ENCODE results near the gene PEX7. TPM values are rescaled to one million over a fixed set of nuclear protein-coding genes. Genes with fewer than 3 reads are reported as not detected.
"Not testable (repeated sequence)": the region's sequence is repeated elsewhere in the genome, so short reads cannot be mapped to it uniquely, and the experiment has no call there.

PEX7 gene
- total RNA-seq, 1 donor from 2014 or later = 6.7 TPM

DNA sequence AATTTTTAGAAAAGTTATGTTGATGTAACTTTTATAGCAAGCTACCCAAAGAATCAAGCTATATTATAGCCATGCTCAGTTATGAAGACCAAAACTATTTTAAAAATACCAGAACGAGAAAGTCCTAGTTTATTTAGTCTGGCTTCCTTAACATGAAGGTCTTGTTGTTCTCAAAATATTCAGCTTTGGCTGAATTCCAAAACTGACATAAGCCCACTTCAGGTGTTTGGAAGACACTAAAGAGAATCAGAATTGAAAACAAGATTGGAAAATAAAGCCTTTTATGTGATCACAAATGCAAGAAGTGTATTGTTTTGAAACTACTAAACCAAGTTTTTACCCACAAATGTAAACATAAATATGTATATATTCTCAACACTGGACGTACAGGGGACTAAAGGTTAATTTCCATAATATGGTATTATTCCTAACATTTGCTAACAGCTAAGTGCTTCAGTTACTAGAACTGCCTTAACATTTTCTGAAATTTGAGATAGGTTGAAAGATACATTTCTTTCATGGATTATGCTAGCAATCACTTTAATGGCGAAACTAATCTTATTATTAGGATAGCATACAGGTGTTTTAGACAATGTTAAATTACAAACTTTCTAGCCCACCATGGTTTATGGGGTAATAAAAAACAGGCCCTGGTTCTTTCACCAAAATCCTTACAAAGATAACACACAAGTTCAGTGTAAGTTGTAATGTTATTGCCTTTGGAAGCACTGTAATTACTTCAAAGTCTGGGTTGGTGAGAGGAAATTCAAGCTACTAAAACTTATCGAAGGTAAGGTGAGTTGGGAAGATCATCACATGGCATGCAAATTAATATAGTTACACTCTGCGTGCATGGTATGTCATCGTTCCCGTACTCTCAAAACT is 31.7 kb upstream of the PEX7 start:
- no peak for DNase-seq (ENCODE audit: low spot score)

DNA sequence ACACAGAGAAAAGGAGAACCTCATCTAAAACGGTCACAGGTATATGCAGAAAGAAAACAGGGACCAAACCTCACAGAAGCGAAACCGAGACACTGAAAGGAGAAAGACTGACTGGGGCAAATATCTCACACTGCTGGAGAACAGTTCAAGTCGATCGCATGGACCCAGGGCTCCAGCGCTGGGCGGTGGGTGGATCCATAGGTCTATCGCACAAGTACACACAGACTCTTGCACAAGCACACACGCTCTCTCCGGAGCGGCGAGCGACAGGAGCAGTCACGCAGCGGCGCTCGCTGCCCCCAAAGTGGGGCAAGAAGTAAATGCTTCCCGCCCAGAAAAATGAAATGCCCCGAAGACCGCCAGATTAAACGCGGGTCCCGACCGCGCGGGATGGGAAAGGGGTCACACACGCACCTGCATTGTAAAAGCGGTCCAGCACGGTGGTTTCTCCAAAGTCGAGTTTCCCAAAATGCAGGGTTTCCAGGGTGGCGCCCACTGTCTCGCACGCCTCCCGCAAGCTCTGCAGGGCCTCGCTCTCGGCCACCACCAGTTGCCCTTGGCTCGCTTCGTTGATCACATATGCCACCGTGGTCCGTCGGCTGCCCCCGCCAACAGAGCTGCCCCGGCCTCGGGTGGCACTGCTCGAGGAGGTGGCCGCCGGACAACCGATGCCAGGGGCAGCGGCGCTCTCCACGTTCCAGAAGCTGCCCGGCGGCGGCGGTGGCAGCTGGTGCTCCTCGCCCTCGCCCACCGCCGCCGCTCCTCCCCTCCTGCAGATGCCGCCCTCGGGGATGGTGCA is 30.9 kb upstream of the PEX7 start:
- DNase-seq (ENCODE audit: low spot score) = peak; percentile 55

DNA sequence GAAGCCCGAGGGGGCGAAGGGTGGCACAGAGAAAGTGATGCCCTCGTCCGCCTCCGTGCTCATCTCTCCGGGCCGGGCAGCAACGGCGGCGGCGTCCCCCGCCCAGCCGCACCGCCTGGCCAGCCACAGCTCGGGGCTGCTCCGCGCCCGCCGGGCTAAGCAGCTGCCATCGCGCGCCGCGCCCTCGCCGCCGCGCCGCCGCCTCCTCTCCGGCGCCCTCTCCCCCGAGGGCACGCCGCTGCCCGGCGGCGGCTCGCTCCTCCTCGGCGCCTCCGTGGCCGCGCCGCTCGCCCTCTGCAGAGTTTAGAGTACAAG is 30.3 kb upstream of the PEX7 start:
- DNase-seq (ENCODE audit: low spot score) = no peak

DNA sequence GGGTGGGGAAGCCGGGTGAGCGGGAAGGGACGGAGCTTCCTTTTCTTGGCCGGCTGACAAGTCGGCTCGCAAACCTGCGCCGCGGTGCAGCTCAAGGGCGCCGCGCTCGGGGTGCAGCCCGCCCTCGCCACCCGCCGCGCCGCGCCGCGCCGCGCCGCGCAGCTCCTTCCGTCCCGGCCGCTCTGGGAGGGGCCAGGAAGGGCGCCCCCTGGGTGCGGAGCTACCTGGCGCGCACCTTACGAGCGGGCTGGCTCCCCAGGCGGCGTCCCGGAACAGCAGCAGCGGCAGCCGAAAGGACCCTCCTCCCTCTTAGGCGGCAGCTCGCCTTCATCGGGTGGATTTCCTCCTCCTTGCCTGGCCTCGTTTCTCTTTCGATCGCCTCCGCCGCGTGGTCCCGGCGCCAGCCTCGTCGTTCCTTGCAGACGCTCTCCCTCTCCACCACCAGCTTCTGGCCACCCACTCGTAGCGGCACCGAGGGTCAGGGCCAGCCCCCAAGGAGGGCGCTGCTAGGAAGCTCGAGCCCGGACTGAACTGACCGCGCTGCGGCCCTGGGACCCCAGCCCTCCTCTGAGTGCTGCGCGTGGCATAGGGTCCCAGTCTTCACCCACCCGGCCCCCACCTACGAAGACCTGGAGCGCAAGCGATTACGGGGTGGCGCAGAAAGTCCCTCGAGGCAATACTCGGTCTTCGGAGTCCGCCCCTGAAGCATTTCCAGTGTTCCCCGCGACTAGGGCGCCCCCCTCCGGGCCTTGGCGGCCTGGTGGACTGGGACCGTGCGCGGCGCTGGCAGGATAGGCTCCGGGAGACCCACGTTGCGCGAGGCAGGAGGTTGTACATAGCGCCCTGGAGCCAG is 29.8 kb upstream of the PEX7 start, which contains the start of gene MAP3K5:
Gene MAP3K5 (minus strand): TSS at position 68 of the 853 bp plus-strand sequence. CDS start 320 bp downstream, outside the sequence.
- DNase-seq (ENCODE audit: low spot score) = peak; percentile 84

DNA sequence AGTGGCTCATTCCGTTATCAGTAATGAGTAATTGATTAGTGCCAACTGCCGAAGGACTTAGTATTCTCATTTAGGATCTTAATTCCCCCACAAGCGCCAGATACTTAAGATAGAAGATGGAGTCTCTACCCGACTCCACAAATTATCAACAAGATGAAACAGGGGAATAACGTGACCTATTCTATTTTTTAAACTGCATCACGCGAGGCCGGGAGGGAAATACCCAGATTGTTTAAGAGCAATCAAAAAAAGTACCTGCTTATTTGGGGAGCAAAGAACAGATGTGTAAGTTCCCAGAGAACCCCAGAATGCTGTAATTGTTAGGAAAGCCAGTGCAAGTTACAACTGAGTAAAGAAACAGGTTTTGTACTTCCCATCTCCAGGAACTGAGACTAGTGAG is 29.0 kb upstream of the PEX7 start:
- DNase-seq (ENCODE audit: low spot score) = no peak

DNA sequence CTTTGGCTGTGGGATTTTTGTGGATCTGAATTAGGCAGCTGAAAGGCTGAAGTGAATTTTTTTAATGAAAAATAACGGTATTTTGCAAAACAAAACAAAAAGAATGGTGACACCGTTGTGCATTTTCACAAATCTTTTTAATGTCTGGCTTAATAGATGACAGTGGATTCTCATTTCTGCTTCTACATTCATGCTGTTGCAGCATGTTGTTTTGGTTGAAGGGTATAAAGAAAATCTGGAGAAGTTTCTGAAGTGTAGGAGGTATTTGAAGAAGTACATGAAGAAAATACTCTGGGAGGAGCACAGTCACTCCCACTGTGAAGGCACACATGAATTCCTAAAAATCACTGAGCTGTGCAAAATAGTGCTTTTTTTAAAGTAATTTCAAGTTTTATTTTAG is 27.0 kb upstream of the PEX7 start:
- DNase-seq (ENCODE audit: low spot score) = no peak

DNA sequence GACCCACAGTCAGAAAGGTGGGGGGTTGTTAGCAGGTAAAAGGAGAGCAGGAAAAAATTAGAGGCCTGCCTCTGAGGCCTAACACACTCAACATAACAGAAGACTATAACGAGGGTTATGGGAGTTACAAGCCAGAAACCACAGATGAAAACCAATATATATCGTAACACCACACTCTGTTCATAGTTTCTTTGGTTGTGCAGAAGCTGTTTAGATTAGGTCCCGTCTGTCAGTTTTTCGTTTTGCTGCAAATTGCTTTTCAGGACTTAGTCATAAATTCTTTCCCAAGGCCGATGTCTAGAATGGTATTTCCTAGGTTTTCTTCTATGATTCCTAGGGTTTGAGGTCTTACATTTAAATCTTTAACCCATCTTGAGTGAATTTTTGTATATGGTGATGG is 26.4 kb upstream of the PEX7 start:
- no peak for DNase-seq (ENCODE audit: low spot score)

DNA sequence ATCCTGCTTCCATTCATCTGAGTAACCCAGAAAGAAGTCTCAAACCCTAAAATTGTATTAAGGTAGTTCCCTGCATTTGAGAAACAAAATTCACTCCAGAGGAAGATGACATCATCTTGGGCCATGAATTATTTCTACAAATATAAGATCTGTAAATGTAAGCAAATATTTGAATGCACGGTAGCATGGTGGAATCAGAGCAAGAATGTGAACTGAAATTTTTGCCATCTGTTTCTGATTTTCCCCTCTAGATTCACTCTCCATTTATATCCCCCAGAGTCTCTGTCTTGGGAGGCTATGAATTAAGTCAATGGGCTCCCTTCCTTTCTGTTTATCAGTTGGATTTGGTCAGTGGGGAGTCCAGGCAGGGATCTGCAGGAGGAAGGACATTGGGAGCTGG is 24.3 kb upstream of the PEX7 start:
- no peak for DNase-seq (ENCODE audit: low spot score)

DNA sequence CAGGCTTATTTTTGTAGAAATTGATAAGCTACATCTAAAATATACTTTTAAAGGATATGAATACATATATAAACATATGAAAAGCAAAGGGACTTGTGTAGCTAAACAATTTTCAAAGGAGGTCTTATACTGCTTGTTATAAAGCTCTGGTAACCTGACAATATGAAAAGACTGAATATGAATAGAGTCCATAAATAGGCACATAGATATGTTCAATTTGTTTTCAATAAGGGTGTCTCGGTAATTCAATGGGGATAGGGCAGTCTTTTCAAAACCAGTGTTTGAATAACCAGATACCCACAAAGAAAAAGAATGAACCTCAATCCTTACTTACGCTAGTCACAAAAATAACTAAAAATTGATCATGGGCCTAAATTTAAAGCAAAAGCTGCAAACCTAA is 20.8 kb upstream of the PEX7 start:
- DNase-seq (ENCODE audit: low spot score) = no peak

DNA sequence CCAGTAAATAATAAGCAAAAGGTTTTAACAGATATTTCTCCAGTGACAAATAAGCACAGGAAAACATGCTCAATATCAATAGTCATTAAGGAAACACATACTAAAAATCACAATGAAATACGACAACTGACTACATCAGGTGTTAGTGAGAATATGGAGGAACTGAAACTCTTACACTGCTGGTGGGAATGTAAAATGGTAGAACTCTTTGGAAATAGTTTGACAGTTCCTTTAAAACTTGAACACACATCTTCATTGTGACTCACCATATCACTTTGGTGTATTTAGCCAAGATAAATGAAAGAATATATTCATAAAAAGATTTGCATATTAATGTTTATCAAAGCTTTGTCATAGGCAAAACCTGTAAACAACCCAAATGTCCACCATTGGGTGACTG is 18.8 kb upstream of the PEX7 start:
- DNase-seq (ENCODE audit: low spot score) = no peak

DNA sequence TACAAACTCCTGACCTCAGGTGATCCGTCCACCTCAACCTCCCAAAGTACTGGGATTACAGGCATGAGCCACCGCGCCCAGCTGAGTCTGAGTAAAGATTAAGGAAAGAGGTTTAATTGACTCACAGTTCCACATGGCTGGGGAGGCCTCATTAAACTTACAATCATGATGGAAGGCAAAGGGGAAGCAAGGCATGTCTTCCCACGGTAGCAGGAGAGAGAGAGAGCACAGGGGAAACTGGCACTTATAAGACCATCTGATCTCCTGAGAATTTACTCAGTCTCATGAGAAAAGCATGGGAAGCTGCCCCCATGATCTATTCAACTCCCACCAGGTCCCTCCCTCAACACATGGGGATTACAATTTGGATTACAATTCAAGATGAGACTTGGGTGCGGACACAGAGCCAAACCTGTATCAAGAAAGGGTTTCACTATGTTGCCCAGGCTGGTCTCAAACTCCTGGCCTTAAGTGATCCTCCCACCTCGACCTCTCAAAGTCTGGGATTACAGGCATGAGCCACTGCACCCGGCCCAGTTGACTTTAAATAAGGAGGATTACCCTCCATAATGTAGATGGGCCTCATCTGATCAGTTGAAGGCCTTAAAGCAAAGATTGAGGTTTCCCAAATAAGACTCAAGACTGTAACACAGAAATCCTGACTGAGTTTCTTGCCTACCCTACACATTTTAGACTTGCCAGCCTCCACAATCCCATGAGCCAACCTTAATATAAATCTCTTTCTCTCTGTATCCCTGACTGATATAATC is 13.1 kb upstream of the PEX7 start:
- no peak for DNase-seq (ENCODE audit: low spot score)

DNA sequence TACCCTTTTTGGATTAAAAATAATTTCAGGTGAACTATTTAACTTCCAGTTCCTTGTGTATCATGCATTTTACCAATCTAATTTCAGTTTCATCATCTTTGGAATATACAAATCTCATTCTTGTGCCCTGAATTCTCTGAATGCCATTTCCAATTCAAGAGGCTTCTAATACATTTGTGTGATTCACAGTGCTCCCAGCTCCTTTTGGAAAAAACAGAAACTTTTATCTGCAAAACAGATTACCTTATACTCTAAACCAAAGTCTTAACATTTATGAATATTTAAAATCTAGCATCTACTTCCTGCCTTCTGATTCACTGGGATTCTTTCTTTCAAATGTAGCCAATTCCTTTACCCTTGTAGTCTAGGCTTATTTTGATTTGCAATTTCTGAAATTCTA is 11.1 kb upstream of the PEX7 start:
- no peak for DNase-seq (ENCODE audit: low spot score)

DNA sequence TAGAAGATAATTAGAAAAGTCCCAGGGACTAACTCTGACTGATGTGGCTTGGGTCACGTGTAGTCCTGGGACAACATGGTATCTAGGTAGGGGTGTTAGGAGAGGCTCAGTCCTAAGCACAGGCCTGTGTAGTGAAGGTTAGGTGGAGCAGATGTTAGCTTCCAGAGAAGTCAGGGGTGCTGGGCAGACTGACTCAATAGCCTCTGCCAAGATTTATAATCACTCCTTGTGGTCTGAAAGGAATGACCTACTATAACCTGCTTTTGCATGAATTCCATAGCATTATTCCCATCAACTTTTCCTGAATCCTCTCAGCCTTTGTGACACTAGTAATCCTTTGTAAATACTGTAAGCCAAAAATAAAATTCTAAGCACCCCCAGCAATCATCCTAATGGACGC is 10.2 kb upstream of the PEX7 start:
- DNase-seq (ENCODE audit: low spot score) = no peak

DNA sequence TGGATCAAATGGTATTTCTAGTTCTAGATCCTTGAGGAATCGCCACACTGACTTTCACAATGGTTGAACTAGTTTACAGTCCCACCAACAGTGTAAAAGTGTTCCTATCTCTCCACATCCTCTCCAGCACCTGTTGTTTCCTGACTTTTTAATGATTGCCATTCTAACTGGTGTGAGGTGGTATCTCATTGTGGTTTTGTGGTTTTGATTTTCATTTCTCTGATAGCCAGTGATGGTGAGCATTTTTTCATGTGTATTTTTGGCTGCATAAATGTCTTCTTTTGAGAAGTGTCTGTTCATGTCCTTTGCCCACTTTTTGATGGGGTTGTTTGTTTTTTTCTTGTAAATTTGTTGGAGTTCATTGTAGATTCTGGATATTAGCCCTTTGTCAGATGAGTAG is 6.8 kb upstream of the PEX7 start:
- DNase-seq (ENCODE audit: low spot score) = not testable (repeated sequence)

DNA sequence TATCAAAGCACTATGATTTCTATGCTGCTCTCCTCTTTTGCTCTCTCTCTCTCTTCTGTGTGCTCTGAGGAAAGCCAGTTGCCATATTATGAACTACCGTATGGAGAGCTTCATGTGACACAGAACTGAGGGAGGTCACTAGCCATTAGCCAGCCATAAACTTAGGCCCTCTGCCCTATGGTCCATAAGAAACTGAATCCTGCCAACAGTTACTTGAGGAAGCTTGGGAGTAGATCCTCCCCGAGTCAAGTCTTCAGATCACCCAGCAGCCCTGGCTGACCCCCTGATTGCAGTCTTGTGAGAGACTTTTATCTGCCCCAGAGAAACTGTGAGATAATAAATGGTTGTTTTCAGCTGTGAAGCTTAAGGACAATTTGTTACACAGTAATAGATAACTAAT is 5.7 kb upstream of the PEX7 start:
- no peak for DNase-seq (ENCODE audit: low spot score)

DNA sequence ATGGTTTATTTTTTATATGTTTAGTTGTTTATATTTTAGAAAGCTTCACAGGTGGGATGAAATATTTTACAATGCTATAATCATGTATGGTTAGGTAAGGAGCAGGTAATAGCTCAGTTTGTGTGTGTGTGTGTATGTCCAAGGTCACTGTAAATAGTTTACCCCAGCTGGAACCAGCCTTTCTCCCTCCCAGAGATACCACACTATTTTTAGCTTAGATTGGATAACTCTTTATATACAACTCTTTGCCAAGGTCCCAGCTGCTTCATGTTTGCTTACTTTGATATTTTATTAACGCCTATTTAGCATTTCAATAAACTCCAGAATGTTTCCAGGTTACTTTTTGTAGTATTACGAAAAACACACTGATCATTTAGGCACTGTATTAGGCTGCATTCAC is 1.8 kb upstream of the PEX7 start:
- no peak for DNase-seq (ENCODE audit: low spot score)

DNA sequence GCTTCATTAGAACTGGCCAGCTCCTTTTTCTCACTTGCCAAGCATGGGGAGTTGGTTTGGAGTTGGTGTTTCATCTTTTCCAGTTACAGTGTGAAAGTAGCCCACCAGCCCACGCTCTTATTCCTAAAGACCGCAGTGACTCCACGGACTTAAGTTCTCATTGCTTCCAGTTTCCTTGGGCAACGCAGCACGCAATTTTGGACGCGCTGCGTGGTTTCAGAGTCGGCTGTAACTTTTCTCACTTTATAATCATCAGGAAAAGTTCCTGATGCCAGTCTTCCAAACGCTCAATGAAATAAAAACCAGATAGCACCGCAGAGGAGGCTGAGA is 381 bp upstream of the PEX7 start:
- no peak for DNase-seq (ENCODE audit: low spot score)

DNA sequence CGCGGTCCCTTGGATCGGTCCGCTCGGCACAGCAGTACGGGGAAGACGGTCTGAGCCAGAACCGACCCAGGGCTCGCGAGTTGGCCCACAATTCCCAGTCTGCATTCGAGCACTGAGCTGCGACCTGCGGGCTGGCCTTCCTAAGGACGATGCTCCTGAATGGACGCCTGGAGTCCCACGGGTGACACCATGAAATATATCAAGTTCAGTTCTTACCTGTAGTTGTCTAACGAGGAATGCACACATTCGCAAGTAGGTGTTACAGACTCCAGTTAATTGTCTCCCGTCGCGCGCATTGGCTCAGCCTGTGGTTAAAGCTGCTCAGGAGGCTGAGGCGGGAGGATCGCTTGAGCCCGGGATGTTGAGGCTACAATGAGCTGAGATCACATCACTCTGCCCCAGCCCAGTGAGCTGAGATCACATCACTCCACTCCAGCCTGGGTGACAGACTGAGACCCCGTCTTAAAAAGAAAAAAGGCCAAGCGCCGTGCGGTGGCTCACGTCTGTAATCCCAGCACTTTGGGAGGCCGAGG is 802 bp downstream of the PEX7 start:
- no peak for DNase-seq (ENCODE audit: low spot score)

DNA sequence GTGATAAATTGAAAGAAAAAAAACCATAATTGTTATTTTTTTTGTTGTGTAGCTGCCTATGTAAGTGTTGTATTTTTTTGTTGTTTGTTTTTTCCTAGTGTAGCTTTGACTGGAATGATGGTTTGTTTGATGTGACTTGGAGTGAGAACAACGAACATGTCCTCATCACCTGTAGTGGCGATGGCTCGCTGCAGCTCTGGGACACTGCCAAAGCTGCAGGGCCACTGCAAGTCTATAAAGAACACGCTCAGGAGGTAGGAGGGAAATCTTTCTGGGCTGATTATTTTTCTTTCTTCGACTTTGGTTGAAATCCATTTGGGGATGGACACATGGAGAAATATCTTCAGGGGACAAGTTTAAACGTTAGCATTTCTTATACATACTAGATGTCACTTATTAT is 3.8 kb downstream of the PEX7 start:
- no peak for DNase-seq (ENCODE audit: low spot score)

DNA sequence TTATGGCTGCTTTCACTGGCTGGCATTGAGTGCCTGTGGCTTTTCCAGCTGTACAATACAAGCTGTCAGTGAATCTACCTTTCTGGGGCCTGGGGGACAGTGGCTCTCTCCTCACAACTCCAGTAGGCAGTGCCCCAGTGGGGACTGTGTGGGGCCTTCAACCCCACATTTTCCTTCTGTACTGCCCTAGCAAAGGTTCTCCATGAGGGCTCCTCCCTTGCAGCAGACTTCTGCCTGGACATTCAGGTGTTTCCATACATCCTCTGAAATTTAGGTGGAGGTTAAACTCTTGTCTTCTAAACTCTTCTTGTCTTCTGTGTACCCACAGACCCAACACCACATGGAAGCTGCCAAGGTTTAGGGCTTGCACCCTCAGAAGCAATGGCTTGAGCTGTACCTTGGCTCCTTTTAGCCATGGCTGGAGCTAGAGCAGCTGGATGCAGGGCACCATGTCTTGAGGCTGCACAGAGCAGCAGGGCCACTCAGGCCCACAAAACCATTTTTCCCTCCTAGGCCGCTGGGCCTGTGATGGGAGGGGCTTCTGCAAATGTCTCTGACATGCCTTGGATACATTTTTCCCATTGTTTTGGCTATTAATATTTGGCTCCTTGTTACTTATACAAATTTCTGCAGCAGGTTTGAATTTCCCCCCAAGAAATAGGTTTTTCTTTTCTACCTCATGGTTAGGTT is 9.6 kb downstream of the PEX7 start:
- DNase-seq (ENCODE audit: low spot score) = no peak

All from umbilical cord (tissue), 2 donors.